Adrenal gland (tissue), 12 donors: ENCODE results near the gene MAS1. TPM values are rescaled to one million over a fixed set of nuclear protein-coding genes. Genes with fewer than 3 reads are reported as not detected.

Experiments used
- DNase-seq, 7 donors: peaks; one replicate each; pipeline ENCODE4 v3.0.0-alpha.2; 2019 to 2020
- H3K27ac ChIP-seq, 5 donors: fragments of 200-600 bp; sonication (generic) in 4 of 5; 1 replicate in 3 of 5; 2 replicates in 2 of 5; pipeline versions ENCODE4 v1.5.1 to v1.8.0; 2016 to 2020; ENCODE audit warnings: mild to moderate bottlenecking in 1 of 5
- H3K27me3 ChIP-seq: fragments of 200-600 bp; 2 replicates; pipeline ENCODE4 v1.8.0; 2021
- H3K36me3 ChIP-seq, 2 donors: fragments of 200-600 bp; replicated peaks in 1 of 2; 1 replicate in 1 of 2; 2 replicates in 1 of 2; pipeline versions ENCODE4 v1.5.1 to v1.8.0; 2018 to 2022
- H3K4me1 ChIP-seq, 2 donors: fragments of 200-600 bp; replicated peaks in 1 of 2; 1 replicate in 1 of 2; 2 replicates in 1 of 2; pipeline versions ENCODE4 v1.5.1 to v1.8.0; 2018 to 2021
- H3K4me3 ChIP-seq, 4 donors: fragments of 200-600 bp; sonication (generic) in 3 of 4; one replicate each; pipeline ENCODE4 v1.5.1; 2016 to 2018
- H3K9me3 ChIP-seq, 3 donors: fragments of 200-600 bp; sonication (generic) in 1 of 3; replicated peaks in 1 of 3; 1 replicate in 2 of 3; 2 replicates in 1 of 3; pipeline versions ENCODE4 v1.5.1 to v1.8.0; 2016 to 2021
- CTCF ChIP-seq, 6 experiments: fragments of 450-650 bp in 4 of 6; fragments of 200-600 bp in 2 of 6; sonication (generic) in 1 of 6; IDR thresholded peaks; 1 replicate in 5 of 6; 2 replicates in 1 of 6; pipeline versions ENCODE4 v1.5.1 to v1.8.0; 2016 to 2021; ENCODE audit warnings: antibody characterized with exemption in 6 of 6, mild to moderate bottlenecking in 2 of 6, moderate library complexity in 1 of 6
- POLR2A ChIP-seq, 2 donors: fragments of 450-650 bp; IDR thresholded peaks; one replicate each; pipeline ENCODE4 v1.6.1; 2017; ENCODE audit warnings: antibody characterized with exemption in 2 of 2, mild to moderate bottlenecking in 2 of 2, moderate library complexity in 1 of 2
- WGBS, 4 donors: extraction: QIAGEN DNeasy Blood & Tissue Kit in 2 of 4; methylation state at CpG; one replicate each; pipeline versions ENCODE4 v1.1.5 to v1.1.7; 2013 to 2017; 5-methylcytosine and 5-hydroxymethylcytosine counted together
- intact Hi-C, 2 donors: fragments of 100-400 bp; cut with DNase I; formaldehyde crosslinking; loops; one replicate each; pipeline versions ENCODE4 v1.14.1 to v1.15.0; 2022 to 2023
- polyA plus RNA-seq, 3 donors: library from polyadenylated mRNA; stranded (reverse); fragments of 200-250 nt in 2 of 3; fragments of 350-450 nt in 1 of 3; fragmentation: Illumina TruSeq in 1 of 3; extraction: RNeasy Lipid Tissue Mini Kit (QIAGEN cat#74804) in 1 of 3; gene quantifications; one replicate each; pipeline ENCODE4 v1.2.3, GENCODE V29; 2013 to 2014
- total RNA-seq, 9 donors: library from RNA; depleted of rRNA in 4 of 9; stranded (reverse); fragments of >200 nt in 4 of 9; fragments of 120-200 nt in 1 of 9; fragmentation: NEBNext Ultra II Directional in 1 of 9; extraction: Animal tissue kit (Norgen Biotek cat#: 25700) in 1 of 9; gene quantifications; one replicate each; pipeline versions ENCODE4 v1.1.0 to v1.2.4, GENCODE V29; 2013 to 2023
- donor health status: healthy with polysubstance abuse.
- donor health status: Bipolar disorder and iron deficiency.
- donor health status: DM: yes; HTN: yes; CAD: no.
- donor health status: DM: no; HTN: no; CAD: no.
- donor health status: DM: no; HTN: no; CAD: no.
- donor health status: DM: yes; HTN: yes; CAD: no.

The MAS1 gene
- total and polyA plus RNA-seq, 12 donors = under 0.01 TPM; not detected in 10

GRCh38 chr6:159931112-159931511, 40.3 kb downstream of the MAS1 start:
- 88 to 95% (median 92%) methylated on average over 3 of the region's 3 CpGs for WGBS, 4 donors
- no peak for DNase-seq
- no peak overlapping the region for H3K27ac ChIP-seq
- peaks cover 0 to 5% of the 10 kb centered on the region in 2 donors for H3K4me1 ChIP-seq
- no peak overlapping the region for H3K4me3 ChIP-seq
- H3K9me3 ChIP-seq = no peaks in the 10 kb centered on the region
- H3K36me3 ChIP-seq = no peaks in the 10 kb centered on the region
- intact Hi-C loops = loop anchor here in 1 of 2 donors (10.0 kb wide), 1 partner anchor 246 kb away; no protein-coding TSS in a partner anchor
- no peaks in the 10 kb centered on the region for H3K27me3 ChIP-seq
- TF ChIP-seq CTCF (IDR thresholded peaks at IDR 0.05) (no peak), POLR2A (IDR thresholded peaks at IDR 0.05) (no peak)

GRCh38 chr6:159931846-159932245, 41.1 kb downstream of the MAS1 start:
- no peaks in the 10 kb centered on the region for H3K9me3 ChIP-seq
- intact Hi-C loops = loop anchor here in 1 of 2 donors (10.0 kb wide), 1 partner anchor 247 kb away; no protein-coding TSS in a partner anchor
- WGBS, 4 donors = 81 to 95% (median 85%) methylated on average over 4 of the region's 4 CpGs

GRCh38 chr6:159933077-159933476, 42.3 kb downstream of the MAS1 start:
- no peak for DNase-seq
- H3K4me1 ChIP-seq = peaks cover 0 to 5% of the 10 kb centered on the region in 2 donors
- H3K4me3 ChIP-seq = no peak overlapping the region
- H3K27me3 ChIP-seq = no peaks in the 10 kb centered on the region
- no peak for TF ChIP-seq CTCF (IDR thresholded peaks at IDR 0.05)
- TF ChIP-seq POLR2A (IDR thresholded peaks at IDR 0.05) = no peak
- 78 to 95% (median 91%) methylated on average over 1 of the region's 1 CpG for WGBS, 4 donors
- intact Hi-C loops = loop anchor here in 1 of 2 donors (10.0 kb wide), 1 partner anchor 248 kb away; no protein-coding TSS in a partner anchor
- H3K9me3 ChIP-seq = no peaks in the 10 kb centered on the region
- no peaks in the 10 kb centered on the region for H3K36me3 ChIP-seq
- no peak overlapping the region for H3K27ac ChIP-seq

More at GRCh38 chr6:159931846-159932245, 41.1 kb downstream of the MAS1 start:
- no peak for TF ChIP-seq CTCF (IDR thresholded peaks at IDR 0.05)
- no peak for TF ChIP-seq POLR2A (IDR thresholded peaks at IDR 0.05)
- Histone ChIP-seq H3K4me3 (no peak overlapping the region), H3K27me3 (no peaks in the 10 kb centered on the region), H3K27ac (no peak overlapping the region), H3K36me3 (no peaks in the 10 kb centered on the region), H3K4me1 (peaks cover 0 to 5% of the 10 kb centered on the region in 2 donors)
- DNase-seq = no peak

- intact Hi-C loops = loop anchor here in 1 of 2 donors (10.0 kb wide), 1 partner anchor 249 kb away; no protein-coding TSS in a partner anchor
Observed at GRCh38 chr6:159934181-159934580, 43.4 kb downstream of the MAS1 start.

More at GRCh38 chr6:159934181-159934580, 43.4 kb downstream of the MAS1 start:
- Histone ChIP-seq H3K27ac (no peak overlapping the region), H3K27me3 (no peaks in the 10 kb centered on the region), H3K4me3 (no peak overlapping the region), H3K9me3 (no peaks in the 10 kb centered on the region), H3K4me1 (peaks cover 0 to 8% of the 10 kb centered on the region in 2 donors), H3K36me3 (no peaks in the 10 kb centered on the region)
- no peak for DNase-seq
- TF ChIP-seq CTCF (IDR thresholded peaks at IDR 0.05) = no peak
- 89 to 100% (median 94%) methylated on average over 4 of the region's 4 CpGs for WGBS, 4 donors
